ENCODE results near the gene ATF2.

DNA sequence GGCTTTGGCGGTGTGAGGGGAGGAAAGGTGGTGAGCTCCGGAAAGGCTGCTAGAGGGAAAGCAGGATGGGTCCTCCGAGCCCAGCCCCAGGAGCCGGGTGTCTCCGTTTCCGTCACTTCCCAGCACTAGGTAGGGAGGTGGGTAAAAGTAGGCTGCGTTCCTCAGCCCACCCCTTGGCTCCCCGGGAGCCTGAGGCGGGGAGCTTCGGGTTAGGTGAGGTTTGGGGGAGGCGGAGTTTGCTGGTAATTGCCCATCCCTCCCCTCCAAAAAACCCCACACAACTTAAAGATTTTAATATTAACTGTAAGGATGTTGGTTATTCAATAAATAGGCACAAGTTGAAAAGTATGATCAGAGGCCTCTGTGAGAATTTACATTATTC lies 552 bp upstream of the ATF2 start:
- TF ChIP-seq GATA2 (IDR thresholded peaks at IDR 0.05; ENCODE audit: low read depth, low read length), result no peak
- no peak for TF ChIP-seq GATA3 (IDR thresholded peaks at IDR 0.05; ENCODE audit: low read depth, low read length)

All from SH-SY5Y (cell line).